Activated CD8-positive, alpha-beta memory T cell treated with anti-CD3 and anti-CD28 coated beads, Interleukin-2, amount 10 ng/mL, durations not matched to agents 7 days and 5 days (primary cell): ENCODE results near the gene GARIN5A. TPM values are rescaled to one million over a fixed set of nuclear protein-coding genes. Genes with fewer than 3 reads are reported as not detected.

Source experiments
- ATAC-seq: fragments of 150-1000 bp; cut with Tn5 transposase; one replicate; pipeline ENCODE4 v1.10.0; 2021; ENCODE audit warnings: moderate library complexity
- CTCF ChIA-PET: fragments of 350-600 bp; sonication (Branson Sonifier 250); formaldehyde crosslinking; loops from one replicate; lab custom pipeline; 2021; ENCODE audit warnings: antibody characterized with exemption; lab: Charles Lee
- DNase-seq: peaks from one replicate; pipeline ENCODE4 v3.0.0-alpha.2; 2020
- H3K27ac Mint-ChIP-seq: one replicate; pipeline ENCODE4 v1.8.0; 2021; ENCODE audit warnings: mild to moderate bottlenecking, mixed read lengths
- H3K27me3 Mint-ChIP-seq: one replicate; pipeline ENCODE4 v1.8.0; 2021; ENCODE audit warnings: mixed read lengths
- H3K36me3 Mint-ChIP-seq: one replicate; pipeline ENCODE4 v1.8.0; 2021; ENCODE audit warnings: mild to moderate bottlenecking, mixed read lengths
- H3K4me1 Mint-ChIP-seq: one replicate; pipeline ENCODE4 v1.8.0; 2021; ENCODE audit warnings: mixed read lengths
- H3K4me3 Mint-ChIP-seq: one replicate; pipeline ENCODE4 v1.8.0; 2021; ENCODE audit warnings: mild to moderate bottlenecking, moderate library complexity, mixed read lengths
- H3K9me3 Mint-ChIP-seq: one replicate; pipeline ENCODE4 v1.8.0; 2022; ENCODE audit warnings: low read depth, mixed read lengths
- total RNA-seq, 2 experiments: library from RNA; stranded (reverse); gene quantifications; one replicate each; pipeline ENCODE4 v1.2.3, GENCODE V29; 2021

Gene GARIN5A
- total RNA-seq, 2 experiments from 2014 or later = not detected

DNA sequence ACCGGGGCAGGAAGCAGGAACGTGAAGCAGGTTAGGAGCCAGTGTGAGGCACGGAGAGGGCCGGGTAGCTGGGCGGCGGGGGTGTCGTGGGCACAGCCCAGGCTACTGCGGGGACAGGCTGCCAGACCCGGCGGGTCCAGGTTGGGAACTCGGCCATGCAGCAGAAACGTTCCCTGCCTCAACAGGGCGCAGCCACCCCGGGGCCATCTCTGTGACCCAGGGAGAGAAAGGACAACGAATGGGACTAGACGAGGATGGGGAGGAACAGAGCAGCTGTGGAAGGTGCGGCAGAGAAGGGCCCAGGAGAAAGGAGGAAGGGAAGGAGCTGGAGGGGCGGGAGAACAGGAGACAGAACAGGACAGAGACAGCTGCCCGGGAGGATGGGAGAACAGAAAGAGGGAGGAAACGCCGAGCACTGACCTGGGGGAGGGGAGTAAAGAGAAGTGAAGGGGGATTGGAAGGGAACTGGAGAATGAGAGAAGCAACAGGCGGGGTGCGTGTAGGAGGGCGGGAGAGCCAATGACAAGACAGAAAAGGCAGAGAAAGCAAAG, 12.9 kb upstream of the GARIN5A start:
- DNase-seq = no peak
- H3K9me3 Mint-ChIP-seq = no peaks in the 10 kb centered on the region
- CTCF ChIA-PET = no interaction called here
- H3K4me1 Mint-ChIP-seq = peaks cover 14% of the 10 kb centered on the region
- H3K27me3 Mint-ChIP-seq = peaks cover 9% of the 10 kb centered on the region
- no peak overlapping the region for H3K27ac Mint-ChIP-seq
- H3K36me3 Mint-ChIP-seq = peaks cover 8% of the 10 kb centered on the region
- no peak overlapping the region for H3K4me3 Mint-ChIP-seq
- no peak for ATAC-seq

DNA sequence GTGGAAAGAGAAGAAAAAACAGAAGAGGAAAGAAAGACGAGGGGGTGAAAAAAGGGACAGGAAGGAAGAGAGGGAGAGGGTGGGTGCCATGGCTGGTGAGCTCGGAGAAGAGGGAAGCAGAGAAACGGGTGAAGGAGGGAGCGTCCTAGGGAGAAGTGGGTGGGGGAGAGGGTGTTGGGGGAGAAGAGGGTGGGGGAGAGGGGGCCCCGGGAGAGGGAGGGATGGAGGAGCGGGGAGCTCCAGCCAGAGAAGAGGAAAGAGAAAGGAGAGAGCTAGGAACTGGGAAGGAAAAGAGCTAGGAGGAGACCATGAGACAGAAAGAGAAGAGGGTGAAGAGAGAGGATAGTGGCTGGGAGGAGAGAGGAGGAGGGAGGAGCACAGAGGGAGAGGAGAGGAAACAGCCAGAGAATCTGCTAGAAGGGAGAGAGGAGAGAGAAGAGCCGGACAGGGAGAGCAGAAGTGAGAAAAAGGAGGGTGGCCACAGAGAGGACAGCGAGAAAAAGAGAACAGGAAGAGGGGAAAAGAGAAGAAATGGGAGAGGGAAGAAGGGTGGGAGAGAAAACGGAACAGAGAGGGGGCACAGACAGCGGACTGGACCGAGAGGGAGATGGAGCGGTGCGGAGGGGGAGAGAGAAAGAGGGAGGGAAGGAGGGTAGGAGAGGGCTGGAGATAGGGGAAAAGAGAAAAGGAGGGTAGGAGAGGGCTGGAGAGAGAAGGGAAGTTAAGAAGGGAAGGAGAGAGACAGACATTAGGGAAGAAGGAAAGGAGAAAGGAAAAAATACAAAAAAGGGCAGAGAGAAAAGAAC, 11.9 kb upstream of the GARIN5A start:
- H3K36me3 Mint-ChIP-seq = peaks cover 8% of the 10 kb centered on the region
- H3K4me1 Mint-ChIP-seq = peaks cover 14% of the 10 kb centered on the region
- no peaks in the 10 kb centered on the region for H3K9me3 Mint-ChIP-seq
- DNase-seq (no peak), ATAC-seq (no peak)
- H3K4me3 Mint-ChIP-seq = no peak overlapping the region
- peaks cover 9% of the 10 kb centered on the region for H3K27me3 Mint-ChIP-seq
- CTCF ChIA-PET = no interaction called here
- H3K27ac Mint-ChIP-seq = no peak overlapping the region

DNA sequence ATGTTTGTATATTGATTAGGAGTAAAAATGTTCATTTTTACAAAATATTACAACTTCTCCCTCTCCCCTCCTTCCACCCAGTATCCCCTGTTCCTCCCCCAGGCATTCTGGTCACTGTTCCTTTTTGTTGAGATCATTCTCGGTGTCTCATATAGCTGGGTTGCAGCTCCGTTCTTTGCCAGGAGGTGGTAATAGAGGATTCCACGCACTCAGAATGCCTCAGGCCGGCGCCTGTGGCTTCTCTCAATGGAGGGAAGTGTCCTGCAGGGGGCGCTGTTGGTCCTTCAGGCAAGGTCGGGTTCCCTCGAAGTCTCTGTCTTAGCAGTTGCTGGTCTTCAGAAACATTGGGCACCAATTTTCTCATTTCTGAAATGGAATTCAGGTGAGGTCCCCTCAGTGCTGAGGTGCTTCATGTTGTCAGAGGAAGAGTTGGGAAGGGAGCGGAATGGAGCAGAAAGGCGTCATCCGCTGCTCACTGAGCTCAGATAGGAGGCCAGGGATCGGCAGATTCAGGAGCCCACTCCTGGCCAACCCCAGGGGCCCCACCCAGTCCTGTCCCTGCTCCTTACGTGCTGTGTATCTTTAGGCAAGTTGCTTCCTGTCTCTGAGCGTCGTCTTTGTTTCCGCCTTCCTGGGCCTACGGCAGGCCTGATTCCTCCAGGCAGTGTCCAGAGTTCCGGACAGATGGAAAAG, 10.3 kb upstream of the GARIN5A start:
- CTCF ChIA-PET = interaction anchor here (1.0 kb wide), 2 partner anchors 69 to 123 kb away, joined by 3 read pairs; no protein-coding TSS in a partner anchor
- peaks cover 7% of the 10 kb centered on the region for H3K27me3 Mint-ChIP-seq
- H3K36me3 Mint-ChIP-seq = peaks cover 11% of the 10 kb centered on the region
- H3K4me1 Mint-ChIP-seq = peaks cover 10% of the 10 kb centered on the region
- no peak for ATAC-seq
- no peak overlapping the region for H3K27ac Mint-ChIP-seq
- H3K4me3 Mint-ChIP-seq = no peak overlapping the region
- H3K9me3 Mint-ChIP-seq = no peaks in the 10 kb centered on the region
- peak; percentile 65 for DNase-seq

DNA sequence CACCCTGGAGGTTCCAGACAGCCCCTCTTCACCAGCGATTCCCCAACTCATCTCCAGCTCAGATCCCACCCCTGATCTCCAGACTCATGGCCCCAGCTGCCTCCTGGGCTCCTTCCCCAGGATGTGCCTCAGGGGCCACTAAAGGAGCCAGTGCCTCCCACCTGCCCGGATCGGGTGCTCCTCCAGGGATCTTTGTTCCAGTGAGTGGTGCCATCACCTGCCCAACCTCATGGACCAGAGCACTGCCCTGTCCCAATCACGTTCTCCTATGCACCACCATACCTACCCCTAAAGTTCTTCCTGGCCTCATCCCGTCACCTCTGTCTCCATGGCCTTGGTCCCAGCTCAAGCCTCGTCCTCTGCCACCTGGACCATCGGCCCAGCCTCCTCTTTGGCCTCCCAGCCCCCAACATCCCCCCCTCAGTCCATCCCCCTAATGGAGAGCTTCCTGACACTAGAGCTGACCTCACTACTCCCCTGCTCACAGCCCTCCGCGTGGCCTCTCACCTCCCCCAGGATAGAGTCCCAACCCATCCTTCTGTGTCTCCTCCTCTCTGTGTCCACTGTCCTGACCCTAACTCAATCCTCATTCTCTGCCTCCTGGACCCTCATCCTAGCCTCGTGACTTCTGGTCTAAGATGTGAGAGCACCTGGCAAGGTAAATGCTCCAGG, 8.8 kb upstream of the GARIN5A start:
- Mint-ChIP-seq H3K4me1 (peaks cover 2% of the 10 kb centered on the region), H3K9me3 (no peaks in the 10 kb centered on the region), H3K27me3 (peaks cover 2% of the 10 kb centered on the region), H3K27ac (no peak overlapping the region), H3K4me3 (no peak overlapping the region), H3K36me3 (peaks cover 12% of the 10 kb centered on the region)
- no peak for ATAC-seq
- CTCF ChIA-PET = interaction anchor here (0.7 to 1.4 kb wide), 3 partner anchors 12 to 123 kb away, joined by 3 to 4 read pairs (median 3); no protein-coding TSS in a partner anchor
- DNase-seq = no peak

DNA sequence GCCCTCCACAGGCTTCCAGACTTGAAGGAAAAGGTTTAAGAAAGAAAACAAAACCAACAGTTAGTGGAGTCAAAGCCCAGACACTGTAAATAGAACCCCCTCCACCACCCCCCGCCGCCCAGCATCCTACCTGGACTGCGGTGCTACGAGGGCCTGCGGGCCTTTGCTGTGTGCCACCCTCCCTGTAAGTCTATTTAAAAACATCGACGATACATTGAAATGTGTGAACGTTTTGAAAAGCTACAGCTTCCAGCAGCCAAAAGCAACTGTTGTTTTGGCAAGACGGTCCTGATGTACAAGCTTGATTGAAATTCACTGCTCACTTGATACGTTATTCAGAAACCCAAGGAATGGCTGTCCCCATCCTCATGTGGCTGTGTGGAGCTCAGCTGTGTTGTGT, 6.3 kb upstream of the GARIN5A start:
- peaks cover 23% of the 10 kb centered on the region for H3K36me3 Mint-ChIP-seq
- H3K27me3 Mint-ChIP-seq = peaks cover 2% of the 10 kb centered on the region
- H3K4me3 Mint-ChIP-seq = no peak overlapping the region
- DNase-seq (no peak), ATAC-seq (no peak)
- H3K27ac Mint-ChIP-seq = no peak overlapping the region
- CTCF ChIA-PET = no interaction called here
- no peaks in the 10 kb centered on the region for H3K9me3 Mint-ChIP-seq
- H3K4me1 Mint-ChIP-seq = peaks cover 4% of the 10 kb centered on the region

DNA sequence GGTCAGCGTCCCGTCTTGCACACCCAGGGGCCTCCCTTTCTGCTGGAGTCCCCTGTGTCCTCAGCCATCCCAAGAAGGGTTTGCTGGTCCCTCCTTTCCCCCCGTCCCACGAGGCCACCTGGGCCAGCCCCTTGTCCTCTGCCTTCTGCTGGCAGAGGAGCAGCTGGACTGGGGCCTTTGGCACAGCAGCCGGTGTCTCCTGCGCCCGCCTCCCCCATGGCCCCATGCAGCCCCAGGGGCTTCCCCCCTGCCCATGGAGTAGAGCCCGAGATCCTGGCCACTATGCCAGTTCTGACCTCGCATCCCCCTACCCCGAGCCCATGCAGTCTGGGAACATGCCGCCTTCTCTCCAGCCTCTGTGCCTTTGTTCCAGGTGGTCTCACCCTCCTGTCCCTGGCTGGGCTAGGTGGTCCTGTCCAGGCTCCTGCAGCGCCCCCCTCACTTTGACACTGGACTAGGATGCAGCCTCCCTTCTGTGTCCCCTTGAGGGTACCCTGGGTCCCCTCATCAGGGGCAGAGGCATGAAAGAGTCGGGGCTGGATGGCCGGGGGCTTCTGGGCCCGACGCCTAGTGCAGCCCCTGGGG, 5.7 kb upstream of the GARIN5A start:
- Mint-ChIP-seq H3K36me3 (peaks cover 28% of the 10 kb centered on the region), H3K9me3 (no peaks in the 10 kb centered on the region), H3K4me1 (peaks cover 8% of the 10 kb centered on the region), H3K4me3 (no peak overlapping the region), H3K27ac (no peak overlapping the region), H3K27me3 (no peaks in the 10 kb centered on the region)
- DNase-seq (no peak), ATAC-seq (no peak)
- CTCF ChIA-PET = no interaction called here

DNA sequence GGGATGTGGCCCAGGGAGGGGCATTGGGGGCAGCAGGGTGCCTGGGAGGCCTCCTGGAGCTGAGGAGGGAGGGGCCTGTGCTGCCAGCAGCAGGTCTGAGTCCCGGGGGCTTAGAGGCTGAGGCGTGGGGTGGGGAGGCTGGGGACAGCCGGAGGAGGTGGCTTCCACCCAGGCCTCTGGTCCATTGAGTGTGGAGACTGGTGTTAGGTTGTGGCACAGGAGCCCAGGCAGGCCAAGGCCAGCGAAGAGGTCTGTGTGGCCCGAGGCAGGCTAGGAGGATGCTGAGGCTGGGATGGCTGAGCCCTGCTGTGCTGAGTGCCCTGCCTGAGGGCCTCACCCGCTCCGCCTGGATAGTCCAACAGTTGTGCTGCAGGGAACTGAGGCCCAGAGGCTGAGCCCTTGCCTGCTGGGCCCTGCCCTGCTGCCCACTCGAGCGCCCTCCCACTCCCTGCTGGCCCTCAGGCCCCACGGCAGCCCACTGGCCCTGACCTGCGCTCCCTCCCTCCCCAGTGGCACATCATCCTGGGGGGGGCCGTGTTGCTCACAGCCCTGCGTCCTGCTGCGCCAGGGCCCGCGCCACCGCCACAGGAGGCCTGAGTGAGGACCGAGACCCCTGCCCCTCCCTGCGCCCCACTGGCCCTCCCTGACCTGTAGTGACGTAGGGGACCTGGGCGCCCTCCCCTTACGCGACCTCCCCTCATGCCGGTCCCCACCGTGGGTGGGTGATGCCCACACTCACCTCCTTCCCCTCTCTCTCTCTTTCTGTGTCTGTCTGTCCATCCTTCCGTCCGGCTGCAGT, 4.9 kb upstream of the GARIN5A start:
- Mint-ChIP-seq H3K9me3 (no peaks in the 10 kb centered on the region), H3K36me3 (peaks cover 28% of the 10 kb centered on the region), H3K27ac (no peak overlapping the region), H3K27me3 (no peaks in the 10 kb centered on the region), H3K4me3 (no peak overlapping the region), H3K4me1 (peaks cover 14% of the 10 kb centered on the region)
- CTCF ChIA-PET = no interaction called here
- DNase-seq = no peak
- no peak for ATAC-seq

DNA sequence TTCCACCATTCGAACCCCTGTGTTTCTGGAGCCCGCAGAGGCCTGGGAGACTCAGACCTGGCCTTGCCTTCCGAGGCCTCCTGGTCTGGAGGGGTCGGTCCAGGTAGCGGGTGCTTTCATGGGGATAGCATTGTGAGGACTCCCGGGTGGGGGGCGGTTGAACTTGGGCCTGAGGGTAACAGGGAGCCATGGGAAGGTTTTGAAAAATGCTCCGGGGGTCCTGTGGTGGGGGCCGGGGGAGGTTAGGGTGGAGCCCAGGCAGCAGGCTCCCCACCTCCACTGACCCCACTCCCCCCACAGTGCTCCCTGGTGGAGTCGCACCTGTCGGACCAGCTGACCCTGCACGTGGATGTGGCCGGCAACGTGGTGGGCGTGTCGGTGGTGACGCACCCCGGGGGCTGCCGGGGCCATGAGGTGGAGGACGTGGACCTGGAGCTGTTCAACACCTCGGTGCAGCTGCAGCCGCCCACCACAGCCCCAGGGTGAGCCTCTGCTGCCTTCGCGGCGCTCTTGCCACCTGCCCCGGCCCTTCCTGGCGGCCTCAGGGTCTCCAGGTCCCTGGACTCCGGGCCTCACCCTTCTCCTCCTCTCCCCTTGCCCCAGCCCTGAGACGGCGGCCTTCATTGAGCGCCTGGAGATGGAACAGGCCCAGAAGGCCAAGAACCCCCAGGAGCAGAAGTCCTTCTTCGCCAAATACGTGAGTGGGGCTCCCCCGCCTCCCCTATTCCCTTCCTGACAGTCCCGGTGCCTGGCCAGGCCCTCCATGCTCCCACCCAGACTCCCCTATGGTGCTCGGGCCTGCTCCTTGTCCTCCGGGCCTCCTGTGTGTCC, 3.8 kb upstream of the GARIN5A start:
- CTCF ChIA-PET = no interaction called here
- no peaks in the 10 kb centered on the region for H3K27me3 Mint-ChIP-seq
- H3K36me3 Mint-ChIP-seq = peaks cover 25% of the 10 kb centered on the region
- peaks cover 14% of the 10 kb centered on the region for H3K4me1 Mint-ChIP-seq
- ATAC-seq (no peak), DNase-seq (no peak)
- no peaks in the 10 kb centered on the region for H3K9me3 Mint-ChIP-seq
- no peak overlapping the region for H3K4me3 Mint-ChIP-seq
- H3K27ac Mint-ChIP-seq = no peak overlapping the region

DNA sequence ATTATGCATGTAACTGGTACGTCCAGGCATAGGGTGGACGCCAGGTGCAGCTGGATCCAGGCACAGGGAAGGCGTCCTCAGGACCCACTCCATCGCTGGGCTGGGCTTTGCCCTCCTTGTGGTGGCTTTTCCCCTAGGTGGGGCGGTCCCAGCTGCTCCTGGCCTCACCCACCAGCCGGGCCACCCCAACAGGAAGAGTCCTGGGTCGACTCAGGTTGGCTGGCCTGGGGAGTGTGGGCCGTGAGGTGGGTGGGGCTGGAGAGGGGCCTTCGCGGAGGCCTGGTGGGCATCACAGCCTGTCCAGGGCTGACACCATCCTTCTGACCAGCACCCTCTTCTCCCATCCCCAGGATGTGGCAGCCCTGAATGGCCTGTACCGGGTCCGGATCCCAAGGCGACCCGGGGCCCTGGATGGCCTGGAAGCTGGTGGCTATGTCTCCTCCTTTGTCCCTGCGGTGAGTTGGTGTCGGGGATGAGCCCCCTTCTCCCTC, 3.2 kb upstream of the GARIN5A start:
- Mint-ChIP-seq H3K27ac (no peak overlapping the region), H3K36me3 (peaks cover 21% of the 10 kb centered on the region)
- CTCF ChIA-PET = interaction anchor here (1.3 to 1.9 kb wide), 2 partner anchors 19 to 32 kb away, joined by 4 to 5 read pairs; partner anchors contain the start of gene JOSD2

DNA sequence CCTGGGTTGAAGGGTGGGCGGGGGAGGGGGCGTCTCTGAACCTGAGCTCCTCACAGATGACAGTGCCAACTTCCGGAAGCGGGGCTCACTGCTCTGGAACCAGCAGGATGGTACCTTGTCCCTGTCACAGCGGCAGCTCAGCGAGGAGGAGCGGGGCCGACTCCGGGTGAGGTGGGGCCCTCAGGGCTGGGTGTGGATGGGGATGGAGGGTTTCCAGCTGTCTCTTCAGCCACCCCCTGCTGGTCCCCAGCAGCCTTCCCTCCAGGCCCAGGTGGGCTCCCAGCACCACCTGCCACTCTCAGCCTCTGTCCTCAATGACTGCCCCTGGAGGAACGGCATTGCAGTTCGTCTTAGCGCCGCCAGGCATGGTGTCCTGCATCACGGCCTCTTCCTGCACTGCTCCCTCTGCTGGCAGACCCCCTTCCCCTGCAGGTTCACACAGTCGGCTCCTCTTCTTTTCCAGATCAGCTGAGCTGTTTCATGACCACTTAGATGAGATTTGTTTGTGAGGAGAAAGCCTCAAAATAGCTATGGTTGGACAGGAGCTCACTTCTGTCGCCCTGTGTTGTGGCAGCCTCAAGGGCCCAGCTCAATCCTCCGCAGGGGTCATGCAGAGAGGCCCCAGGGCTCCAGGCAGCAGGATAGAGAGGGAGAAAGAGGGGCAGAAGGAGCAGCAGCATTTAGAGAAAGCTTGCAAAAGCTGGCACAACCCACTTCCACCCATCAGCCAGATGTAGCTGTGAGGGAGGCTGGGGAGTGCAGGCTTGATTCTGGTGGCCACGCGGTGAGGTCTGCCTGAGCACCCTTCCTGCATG, 2.5 kb upstream of the GARIN5A start:
- Mint-ChIP-seq H3K27me3 (no peaks in the 10 kb centered on the region), H3K27ac (no peak overlapping the region), H3K4me1 (peaks cover 14% of the 10 kb centered on the region), H3K36me3 (peaks cover 21% of the 10 kb centered on the region), H3K4me3 (no peak overlapping the region), H3K9me3 (no peaks in the 10 kb centered on the region)
- no peak for ATAC-seq
- CTCF ChIA-PET = interaction anchor here (1.1 to 1.9 kb wide), 3 partner anchors 18 to 122 kb away, joined by 4 to 5 read pairs (median 5); partner anchors contain the start of gene JOSD2
- no peak for DNase-seq

More for the DNA sequence above, 3.2 kb upstream of the GARIN5A start:
- Mint-ChIP-seq H3K27me3 (no peaks in the 10 kb centered on the region), H3K4me3 (no peak overlapping the region), H3K4me1 (peaks cover 14% of the 10 kb centered on the region), H3K9me3 (no peaks in the 10 kb centered on the region)
- no peak for DNase-seq
- no peak for ATAC-seq
